GM18511 (cell line): ENCODE results near the gene NANOS3.

Source experiments
- ATAC-seq: cut with Tn5 transposase; IDR thresholded peaks from one replicate; pipeline ENCODE4 v1.9.1; 2021; ENCODE audit warnings: mild to moderate bottlenecking, moderate library complexity; ENCODE audit not compliant: unreplicated experiment

Gene NANOS3

DNA sequence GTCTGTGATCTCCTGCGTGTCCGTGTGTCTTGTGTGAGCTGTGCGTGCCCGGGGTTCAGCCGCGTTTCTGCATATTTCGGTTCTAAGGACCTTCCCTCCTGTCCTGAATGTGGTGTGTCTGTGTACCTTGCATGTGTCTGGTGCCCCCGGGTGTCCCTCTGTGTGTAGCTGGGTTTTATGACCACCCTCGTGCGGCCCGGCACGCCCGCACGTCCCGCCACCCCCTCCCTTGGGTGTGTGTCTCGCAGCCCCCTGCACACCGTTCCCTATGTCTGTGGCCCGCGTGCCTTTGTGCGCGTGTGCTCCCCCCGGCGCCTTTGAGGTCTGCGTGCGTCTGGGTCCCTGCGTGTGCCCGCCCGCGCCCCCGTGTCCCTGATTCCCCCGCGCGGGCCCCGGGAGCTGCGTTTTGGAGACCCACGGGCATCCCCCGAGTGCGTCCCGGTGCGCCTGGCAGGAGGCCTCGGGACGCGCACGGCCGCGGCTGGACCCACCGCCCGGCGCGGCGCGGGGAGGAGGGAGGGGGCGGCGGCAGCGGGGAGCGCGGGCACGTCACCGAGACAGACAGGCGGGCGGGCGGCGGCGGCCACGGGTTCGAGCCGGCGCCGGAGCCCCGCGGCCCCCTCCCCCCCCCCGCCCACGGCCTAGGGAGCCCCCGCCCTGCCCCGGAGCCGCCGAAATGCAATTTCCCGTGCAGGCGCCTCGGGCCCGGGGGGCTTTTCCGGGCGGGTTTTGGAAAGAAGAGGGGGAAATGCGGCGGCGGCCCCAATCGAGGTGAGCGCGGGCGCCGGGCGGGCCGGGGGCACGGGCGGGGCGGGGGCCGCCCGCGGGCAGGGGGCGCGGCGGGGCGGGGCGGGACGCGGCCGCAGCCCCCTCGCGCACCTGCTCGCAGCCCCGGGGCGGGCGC is 12.0 kb upstream of the NANOS3 start:
- no peak for ATAC-seq

DNA sequence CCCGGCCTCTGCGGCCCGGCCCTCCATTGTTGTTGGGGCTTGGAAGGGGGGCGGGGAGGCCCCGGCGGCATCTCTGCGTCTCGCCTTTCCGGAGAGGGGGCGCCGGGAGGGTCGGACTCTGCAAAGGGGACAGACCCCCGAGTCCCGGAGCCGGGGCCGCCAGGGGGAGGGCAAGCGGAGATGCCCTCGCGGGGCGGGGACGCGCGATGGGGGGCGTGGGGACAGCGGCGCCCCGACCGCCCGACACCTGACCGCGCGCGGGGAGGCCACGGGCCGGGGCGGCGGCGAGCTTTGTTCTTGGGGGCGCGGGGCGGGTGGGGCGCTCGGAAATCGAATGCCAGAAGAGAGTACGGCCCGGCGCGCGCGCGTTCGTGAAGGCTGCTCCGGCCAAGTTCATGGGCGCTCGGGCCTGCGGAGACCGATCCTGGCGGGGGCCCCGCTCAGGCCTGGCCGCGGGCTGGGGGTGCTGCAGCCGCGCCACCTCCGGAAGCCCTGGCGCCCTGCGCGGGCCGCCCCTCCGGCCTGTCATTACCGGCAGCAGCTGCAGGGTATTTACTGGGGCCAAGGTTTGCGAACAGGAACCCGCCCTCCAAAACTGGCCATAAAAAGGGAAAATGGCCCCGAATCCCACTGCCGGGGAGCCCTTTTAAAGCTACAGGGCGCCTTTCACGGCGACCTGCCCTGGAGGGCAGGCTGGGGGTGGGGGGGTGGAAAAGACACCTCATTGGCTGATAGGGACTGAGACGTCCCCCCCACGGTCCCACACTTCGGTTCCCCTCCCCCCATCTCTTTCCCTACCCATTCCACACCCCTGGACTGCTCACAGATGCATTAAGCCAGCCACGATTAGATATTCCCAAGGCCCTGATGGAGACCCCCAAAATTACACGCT is 11.1 kb upstream of the NANOS3 start:
- no peak for ATAC-seq

DNA sequence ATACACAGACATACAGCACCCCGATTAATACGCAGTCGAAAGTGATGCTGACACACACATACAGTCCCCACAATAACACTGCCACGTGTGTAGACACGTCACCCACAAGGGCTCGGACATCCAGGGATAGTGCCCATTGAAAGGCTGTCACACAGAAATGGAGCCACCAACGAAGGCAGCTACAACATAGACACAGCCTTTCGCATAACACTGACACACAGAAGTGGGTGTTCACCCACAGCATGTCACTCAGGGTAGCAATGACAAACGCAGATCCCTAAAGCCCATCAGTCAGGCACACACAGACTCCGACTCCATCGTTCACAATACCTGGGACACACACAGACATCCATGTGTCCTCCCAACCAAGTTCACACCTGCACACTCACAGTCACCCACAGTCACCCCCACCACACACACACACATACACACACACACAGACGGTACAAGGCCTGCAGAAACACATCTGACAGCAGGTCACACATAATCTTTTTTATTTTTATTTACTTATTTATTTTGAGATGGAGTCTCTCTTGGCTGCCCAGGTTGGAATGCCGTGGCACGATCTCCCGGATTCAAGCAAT is 10.4 kb upstream of the NANOS3 start:
- no peak for ATAC-seq

DNA sequence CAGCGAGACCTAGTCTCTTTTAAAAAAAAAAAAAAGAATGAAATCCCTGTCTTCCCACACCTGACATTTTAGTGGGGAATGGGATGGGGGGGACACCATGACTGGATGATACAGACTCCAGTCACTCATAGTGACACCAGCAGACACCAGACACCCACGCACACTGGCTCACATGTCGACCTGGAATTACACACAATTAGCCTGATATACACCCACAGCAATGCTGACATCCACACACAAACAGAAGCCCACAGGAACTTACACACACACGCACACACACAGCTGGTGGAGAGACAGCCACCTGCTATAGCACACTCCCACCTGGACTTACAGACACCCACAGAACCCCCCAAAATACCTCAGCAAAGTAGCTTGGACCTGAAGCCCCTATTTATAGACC is 8.3 kb upstream of the NANOS3 start:
- ATAC-seq, result no peak

DNA sequence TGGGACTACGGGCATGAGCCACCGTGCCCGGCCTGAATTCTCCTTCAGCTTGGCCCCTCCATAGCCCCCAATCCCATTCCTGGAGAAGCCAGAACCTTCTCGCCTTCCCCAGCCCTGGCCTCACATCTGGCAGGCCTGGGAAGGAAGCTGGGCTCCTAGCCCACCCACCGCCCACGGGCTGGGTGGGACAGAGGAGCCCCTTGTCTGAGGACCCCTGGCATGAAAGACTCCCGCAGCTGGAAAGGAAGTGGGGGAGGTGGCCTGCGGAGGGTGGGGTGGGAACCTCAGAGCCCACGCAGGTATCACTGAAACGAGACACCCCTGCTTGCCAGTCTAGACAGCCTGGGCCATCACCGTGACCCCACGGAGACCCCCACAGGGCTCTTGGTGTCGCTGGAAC is 7.7 kb upstream of the NANOS3 start:
- no peak for ATAC-seq

DNA sequence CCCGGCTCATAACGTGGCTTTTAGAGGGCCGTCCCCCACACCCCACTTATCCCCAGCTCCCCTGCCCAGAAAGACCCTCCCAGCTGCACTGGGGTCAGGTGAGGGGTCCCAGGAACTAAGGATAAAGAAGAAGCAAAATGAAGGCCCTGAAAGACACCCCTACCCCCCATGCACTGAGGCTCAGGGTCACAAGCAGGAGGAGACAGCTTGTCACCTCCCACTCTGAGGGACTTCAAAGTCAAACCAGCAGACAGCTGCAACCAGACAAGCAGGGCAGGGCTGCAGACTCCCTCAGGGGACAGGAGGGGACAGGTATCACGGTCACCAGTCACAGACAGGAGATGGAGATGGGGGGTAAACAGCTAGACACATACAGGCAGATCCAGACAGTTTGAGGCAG is 6.1 kb upstream of the NANOS3 start:
- ATAC-seq, result no peak

DNA sequence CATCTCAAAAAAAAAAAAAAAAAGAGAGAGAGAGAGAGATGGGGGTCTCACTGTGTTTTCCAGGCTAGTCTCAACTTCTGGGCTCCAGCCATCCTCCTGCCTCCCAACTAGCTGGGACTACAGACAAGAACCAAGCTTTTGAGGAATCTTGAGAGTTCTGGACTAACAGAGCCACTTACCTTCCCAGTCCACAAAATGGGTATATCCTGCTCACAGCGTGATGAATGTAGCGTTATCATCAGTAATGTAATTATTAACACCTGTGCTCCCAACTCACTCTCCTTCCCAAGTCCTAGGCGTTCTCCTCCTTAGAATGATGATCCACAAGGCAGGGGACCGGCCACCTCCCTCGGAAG is 4.6 kb upstream of the NANOS3 start:
- ATAC-seq, result no peak

DNA sequence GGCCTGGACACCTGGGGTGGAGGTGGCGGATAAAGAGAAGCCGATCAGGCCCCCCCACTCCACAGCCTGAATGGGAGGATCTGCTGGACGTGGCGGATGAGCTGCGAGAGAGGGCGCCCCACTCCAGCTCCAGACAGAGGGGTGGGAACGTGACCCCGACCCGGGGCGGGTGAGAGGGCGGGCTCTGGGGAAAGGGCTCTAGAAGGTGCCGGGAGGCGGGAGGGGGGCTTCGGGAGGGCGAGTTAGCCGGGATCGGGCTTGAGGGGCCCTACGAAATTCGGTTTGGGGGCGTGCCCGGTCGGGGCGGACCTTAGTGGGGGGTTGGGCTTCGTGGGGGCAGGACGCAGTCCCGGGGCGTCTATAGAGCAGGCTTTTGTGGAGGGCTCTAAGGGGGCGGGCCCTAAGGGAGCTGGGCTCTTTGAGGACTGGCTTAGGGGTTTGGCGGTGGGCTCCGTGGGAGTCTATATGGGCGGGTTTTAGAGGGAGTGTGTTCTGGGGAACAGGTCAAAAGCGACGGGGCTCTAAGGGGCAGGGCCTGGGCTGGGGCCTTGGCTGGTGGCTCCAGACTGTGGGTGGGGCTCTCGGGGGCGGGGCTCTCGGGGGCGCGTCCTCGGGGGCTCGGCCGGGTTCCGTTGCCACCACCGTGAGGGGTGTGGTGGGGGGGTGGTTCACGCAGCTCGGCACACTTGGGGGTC is 4.1 kb upstream of the NANOS3 start:
- ATAC-seq, result no peak

DNA sequence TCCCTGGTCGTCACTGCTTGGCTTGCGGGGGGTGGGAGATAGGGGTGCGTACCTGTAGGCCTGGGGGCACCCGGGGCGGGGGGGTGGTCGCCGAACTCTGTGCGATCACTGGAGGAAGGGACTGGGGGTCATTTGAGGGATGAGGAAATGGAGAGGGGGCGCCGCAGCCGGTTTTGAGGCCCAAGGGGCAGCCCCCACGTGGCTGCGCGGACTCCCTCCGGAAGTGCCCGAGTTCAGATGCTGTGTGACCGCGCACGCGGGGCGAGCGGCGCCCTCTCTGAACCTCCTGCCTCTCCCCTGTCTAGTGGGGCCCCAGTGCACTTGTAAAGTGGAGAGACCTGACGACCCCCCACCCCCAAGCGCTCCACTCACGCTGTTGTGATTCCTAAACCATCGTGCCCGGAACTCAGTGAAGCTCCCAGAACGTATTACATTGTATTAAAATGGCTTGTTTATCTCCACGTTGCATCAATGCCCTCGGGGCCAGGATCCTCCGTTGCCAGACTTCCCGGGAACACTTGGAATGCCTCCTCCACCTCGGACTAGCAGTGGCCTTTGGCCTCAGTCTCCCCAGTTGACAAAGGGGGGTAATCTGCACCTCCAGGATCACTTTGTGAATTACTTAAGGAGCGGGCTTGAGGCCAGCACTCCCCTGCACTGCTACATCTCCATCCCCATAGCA is 3.0 kb upstream of the NANOS3 start:
- no peak for ATAC-seq

DNA sequence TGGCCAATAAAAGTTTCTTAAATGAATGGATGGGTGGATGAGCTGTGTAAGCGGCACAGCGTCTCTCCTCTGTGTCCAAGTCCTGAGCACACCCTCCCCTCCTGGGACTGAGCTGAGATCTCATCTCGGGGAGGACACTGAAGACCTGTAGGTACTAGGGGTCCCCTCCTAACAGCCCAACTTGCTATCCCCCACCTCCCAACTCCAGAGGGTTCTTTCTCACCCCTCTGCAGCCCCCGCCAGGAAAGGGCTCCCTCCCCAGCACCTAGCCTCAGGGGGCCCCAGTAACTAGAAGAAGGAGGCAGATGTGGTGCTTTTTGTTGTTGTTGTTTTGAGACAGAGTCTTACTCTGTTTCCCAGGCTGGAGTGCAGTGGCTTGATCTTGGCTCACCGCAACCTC is 1.1 kb upstream of the NANOS3 start:
- no peak for ATAC-seq

DNA sequence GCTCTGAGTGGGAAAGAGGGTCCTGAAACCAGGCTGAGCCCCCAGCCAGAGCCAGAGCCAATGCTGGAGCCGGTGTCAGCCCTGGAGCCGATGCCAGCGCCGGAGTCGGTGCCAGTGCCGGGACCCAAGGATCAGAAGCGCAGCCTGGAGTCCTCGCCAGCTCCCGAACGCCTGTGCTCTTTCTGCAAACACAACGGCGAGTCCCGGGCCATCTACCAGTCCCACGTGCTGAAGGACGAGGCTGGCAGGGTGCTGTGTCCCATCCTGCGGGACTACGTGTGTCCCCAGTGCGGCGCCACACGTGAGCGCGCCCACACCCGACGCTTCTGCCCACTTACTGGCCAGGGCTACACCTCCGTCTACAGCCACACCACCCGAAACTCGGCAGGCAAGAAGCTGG is 369 bp downstream of the NANOS3 start:
- no peak for ATAC-seq

DNA sequence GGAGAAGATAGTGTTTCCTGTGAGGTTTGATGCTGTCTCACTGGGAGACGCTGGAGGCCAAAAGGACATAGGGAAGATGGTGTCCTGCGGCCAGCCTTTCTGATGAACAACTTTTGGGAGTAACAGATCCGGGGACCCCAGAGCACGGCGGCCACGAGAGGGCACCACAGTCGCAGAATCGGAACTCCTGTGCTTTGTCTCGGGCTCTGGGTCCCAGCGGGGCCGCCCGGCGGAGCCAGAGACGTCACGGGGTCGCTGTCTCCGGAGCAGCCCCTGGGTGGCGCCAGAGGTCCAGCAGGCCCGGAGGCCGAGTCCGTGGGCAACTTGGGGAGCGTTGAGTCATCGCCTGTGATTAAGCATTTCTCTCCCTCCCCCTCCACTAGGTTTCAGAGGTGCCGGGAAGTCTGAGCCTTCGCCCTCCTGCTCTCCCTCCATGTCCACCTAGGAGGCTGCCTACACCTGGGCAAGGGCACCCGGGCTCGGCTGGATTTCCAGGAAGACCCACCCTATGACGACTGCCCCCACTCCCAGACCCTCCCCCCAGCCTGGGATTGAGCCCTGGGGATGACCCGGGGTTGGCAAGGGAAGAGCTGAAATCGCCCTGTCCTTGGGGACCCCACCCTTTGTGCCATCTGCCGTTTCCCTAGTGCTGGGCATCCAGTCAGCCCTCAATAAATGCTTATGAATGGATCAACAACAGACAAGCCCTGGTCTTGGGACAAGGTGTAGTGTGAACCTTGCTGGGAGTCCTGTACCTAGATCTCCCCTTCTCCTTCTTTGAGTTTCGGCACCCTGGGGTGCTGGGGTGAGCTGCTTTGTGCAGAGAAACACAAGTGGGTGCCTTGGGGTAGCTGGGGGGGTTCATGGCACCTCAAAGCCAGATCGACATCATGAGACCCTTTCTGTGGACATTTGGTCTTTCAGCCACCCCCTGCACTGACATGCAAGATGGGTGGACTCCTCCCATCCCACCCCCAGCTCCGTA is 3.4 kb downstream of the NANOS3 start:
- ATAC-seq, result peak; percentile 86

DNA sequence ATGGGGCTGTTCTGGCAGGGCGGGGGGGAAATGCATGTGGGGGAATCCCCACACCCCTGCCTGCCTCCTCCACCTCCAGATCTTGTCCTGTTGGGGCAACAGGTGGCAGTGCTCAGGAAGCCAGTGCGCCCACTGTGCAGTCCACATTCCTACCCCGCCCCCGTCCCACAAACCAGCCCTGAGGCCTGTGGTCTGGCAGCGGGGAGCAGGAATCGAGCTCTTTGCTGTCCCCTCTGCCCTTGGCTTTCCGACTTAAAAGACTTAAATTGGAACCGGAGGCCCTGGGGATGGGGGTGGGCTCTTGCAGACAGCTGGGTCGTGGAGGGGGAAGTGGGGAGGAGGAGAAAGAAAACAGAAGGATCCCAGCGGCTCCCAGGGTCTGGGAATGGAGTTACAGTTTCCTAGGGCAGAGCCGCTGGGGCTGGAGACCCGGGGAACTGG is 4.3 kb downstream of the NANOS3 start:
- no peak for ATAC-seq

DNA sequence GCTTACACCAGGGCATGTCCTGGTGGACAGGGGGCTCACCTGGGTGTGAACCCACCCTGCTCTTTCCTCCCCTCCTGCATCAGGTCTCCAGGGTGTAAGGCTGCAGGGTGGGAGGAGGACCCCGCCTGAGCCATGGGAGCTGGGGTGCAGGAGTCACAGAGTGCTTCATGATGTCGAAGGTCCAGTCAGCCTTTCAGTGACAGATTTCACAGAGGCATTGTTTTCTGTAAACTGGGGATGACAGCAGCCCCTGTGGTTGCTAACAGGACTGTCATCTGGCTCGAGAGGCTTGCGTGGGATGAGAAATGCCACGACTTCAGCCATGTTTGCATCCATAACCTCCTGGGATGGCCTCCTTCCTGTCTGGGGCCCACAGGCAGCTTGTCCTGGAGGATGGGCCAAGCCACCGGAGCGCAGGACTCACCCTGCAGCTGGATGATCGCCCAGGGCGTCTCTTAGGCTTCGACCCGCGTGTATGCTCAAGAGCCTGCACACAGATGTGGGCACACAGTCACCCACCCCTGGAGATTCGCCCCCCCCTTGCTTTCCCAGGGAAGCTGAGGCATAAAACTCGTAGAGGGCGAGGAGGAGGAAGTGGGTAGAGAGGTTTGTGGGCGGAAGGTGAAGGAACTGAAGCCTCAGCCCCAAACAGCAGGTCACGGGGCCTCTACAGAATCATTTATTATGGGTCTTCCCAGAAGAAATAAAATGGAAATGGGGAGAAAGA is 4.9 kb downstream of the NANOS3 start:
- no peak for ATAC-seq

DNA sequence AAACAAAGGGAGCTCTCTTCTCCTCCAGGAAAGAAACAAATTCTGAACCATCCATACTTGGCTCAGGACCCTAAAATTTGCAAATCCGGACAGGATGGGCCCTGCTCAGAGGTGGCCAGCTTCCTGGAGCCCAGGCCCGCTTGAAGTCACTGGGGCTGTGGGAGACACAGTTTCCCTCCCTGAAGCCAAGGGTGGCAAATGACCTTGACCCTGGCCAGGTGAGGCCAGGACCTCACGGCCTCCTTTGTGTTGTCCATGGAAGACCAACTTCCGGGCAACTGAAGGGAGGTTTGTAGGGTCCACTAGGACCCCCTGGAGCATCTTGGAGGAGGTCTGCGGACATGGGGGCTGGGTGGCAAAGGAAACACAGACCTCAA is 5.5 kb downstream of the NANOS3 start:
- ATAC-seq, result no peak

DNA sequence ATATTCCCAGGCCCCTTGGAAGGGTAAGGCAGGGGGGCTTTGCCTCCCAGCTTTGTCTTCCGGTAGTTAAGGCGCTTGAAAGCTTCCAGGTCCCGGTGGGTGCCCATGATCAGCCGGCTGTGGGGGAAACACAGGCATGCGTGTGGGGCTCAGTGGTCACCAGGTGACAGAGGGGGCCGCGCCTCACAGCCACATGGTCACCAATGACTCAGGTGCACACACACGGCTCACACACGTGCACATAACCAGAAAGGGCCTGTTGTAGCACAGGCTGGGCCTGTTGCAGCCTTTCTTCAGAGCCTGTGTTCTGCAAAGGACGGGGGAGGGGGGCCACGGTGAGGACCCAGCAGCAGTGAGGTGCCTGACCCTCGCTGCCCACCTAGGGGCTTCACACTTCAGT is 5.9 kb downstream of the NANOS3 start:
- ATAC-seq, result no peak

DNA sequence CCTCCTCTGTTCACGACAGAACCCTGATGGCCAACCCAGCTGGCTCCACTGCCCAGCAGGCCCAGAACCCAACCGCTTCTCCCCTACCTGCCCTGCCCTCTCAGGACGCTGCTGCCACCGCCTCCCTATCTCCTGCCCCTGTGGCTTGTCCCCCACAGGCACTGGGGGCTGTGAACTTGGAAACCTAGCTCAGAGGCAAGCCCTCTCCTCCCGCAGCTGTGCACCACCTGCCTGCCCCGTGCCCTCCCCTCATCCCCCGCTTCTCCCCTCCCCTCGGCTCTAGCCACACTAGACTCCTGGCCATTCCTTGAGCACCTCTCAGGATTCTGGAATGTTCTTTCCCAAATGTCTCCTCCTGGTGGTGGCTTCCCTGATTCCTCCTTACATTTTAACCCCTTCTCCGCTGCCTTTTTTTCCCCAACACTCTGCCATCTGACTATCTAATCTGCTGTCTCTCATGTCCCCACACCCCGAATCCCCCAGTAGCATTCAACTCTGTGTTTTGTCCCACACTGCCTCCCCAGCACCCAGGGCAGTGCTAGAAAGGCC is 6.7 kb downstream of the NANOS3 start:
- ATAC-seq, result no peak
